Endothelial cell of umbilical vein (primary cell): ENCODE measurements around the gene RETREG3. TPM values are rescaled to one million over a fixed set of nuclear protein-coding genes. Genes with fewer than 3 reads are reported as not detected.

Source experiments
- BruUV-seq: library from RNA; stranded (reverse); fragments of 400-500 nt; replicated peaks from 2 replicates; lab custom pipeline; 2021; lab: Mats Ljungman, UMichigan
- CTCF ChIA-PET: fragments of 300-600, 350-600 bp; sonication (Branson Sonifier 250); formaldehyde crosslinking; loops from one replicate; lab custom pipeline; 2021; ENCODE audit warnings: antibody characterized with exemption, inconsistent platforms; lab: Charles Lee
- POLR2A ChIA-PET: fragments of 300-600, 350-600 bp; sonication (Branson Sonifier 250); formaldehyde crosslinking; loops from one replicate; lab custom pipeline; 2021; ENCODE audit warnings: antibody characterized with exemption, inconsistent platforms; lab: Charles Lee
- DNase-seq: peaks from one replicate; pipeline ENCODE4 v3.0.0-alpha.2; 2011; ENCODE audit warnings: low read depth, low spot score
- FAIRE-seq: peaks from 2 replicates; lab custom pipeline; 2011; peaks lifted over from hg19 to GRCh38; lab: Jason Lieb, UNC
- H2AFZ ChIP-seq: 2 replicates; pipeline ENCODE4 v1.6.0; 2012; ENCODE audit warnings: low read depth, low read length, control low read depth, inconsistent platforms
- H3K27ac ChIP-seq: 2 replicates; pipeline ENCODE4 v1.5.1; 2011; ENCODE audit warnings: low read depth, mild to moderate bottlenecking, control low read depth, low read length, moderate library complexity; ENCODE audit not compliant: insufficient read depth
- H3K27me3 ChIP-seq, 2 experiments: 2 replicates each; pipeline versions ENCODE4 v1.6.0 to v1.6.1; 2011; ENCODE audit warnings: low read length in 2 of 2, mixed read lengths in 1 of 2; ENCODE audit not compliant: control insufficient read depth in 2 of 2, insufficient read depth in 2 of 2
- H3K36me3 ChIP-seq, 2 experiments: 2 replicates in 1 of 2; 3 replicates in 1 of 2; pipeline ENCODE4 v1.5.1; 2011; ENCODE audit warnings: low read length in 2 of 2, mild to moderate bottlenecking in 1 of 2, moderate library complexity in 1 of 2; ENCODE audit not compliant: control insufficient read depth in 2 of 2, insufficient read depth in 2 of 2; ENCODE audit errors: extremely low read depth in 1 of 2
- H3K4me1 ChIP-seq: 3 replicates; pipeline ENCODE4 v1.5.1; 2011; ENCODE audit warnings: mild to moderate bottlenecking, low read length; ENCODE audit not compliant: control insufficient read depth, insufficient read depth; ENCODE audit errors: extremely low read depth
- H3K4me2 ChIP-seq: 2 replicates; pipeline ENCODE4 v1.6.1; 2011; ENCODE audit warnings: low read length, control low read depth, mixed read lengths; ENCODE audit not compliant: insufficient read depth
- H3K4me3 ChIP-seq, 3 experiments: fragments of 200-600 bp in 1 of 3; sonication (generic), shearing (Covaris generic) in 1 of 3; replicated peaks in 1 of 3; 2 replicates each; pipeline ENCODE4 v1.5.1; 2011 to 2016; ENCODE audit warnings: control low read depth in 3 of 3, low read length in 3 of 3, mild to moderate bottlenecking in 2 of 3, inconsistent platforms in 1 of 3, low read depth in 1 of 3, moderate library complexity in 1 of 3; ENCODE audit not compliant: insufficient read depth in 1 of 3
- H3K79me2 ChIP-seq: 2 replicates; pipeline ENCODE4 v1.6.0; 2012; ENCODE audit warnings: low read length, inconsistent platforms; ENCODE audit not compliant: control insufficient read depth, insufficient read depth
- H3K9ac ChIP-seq: replicated peaks from 2 replicates; pipeline ENCODE3; 2011; ENCODE audit warnings: low read length, control low read depth; ENCODE audit not compliant: insufficient read depth; ENCODE audit errors: extremely low read depth
- H3K9me1 ChIP-seq: replicated peaks from 3 replicates; pipeline ENCODE4 v1.6.0; 2011; ENCODE audit warnings: mild to moderate bottlenecking, low read length; ENCODE audit not compliant: control insufficient read depth, insufficient read depth; ENCODE audit errors: extremely low read depth
- H3K9me3 ChIP-seq: replicated peaks from 2 replicates; pipeline ENCODE4 v1.5.1; 2012; ENCODE audit warnings: low read length, inconsistent platforms; ENCODE audit not compliant: control insufficient read depth, insufficient read depth
- H4K20me1 ChIP-seq: replicated peaks from 2 replicates; pipeline ENCODE3; 2011; ENCODE audit warnings: mild to moderate bottlenecking, low read length; ENCODE audit not compliant: control insufficient read depth, insufficient read depth; ENCODE audit errors: extremely low read depth
- EZH2 ChIP-seq: IDR thresholded peaks from 2 replicates; pipeline ENCODE4 v1.6.1; 2012; ENCODE audit warnings: borderline replicate concordance, low read depth, mild to moderate bottlenecking, moderate library complexity, low read length, inconsistent platforms; ENCODE audit not compliant: severe bottlenecking
- FOS ChIP-seq: IDR thresholded peaks from 2 replicates; pipeline ENCODE4 v1.6.1; 2011; ENCODE audit warnings: mild to moderate bottlenecking, low read length, moderate library complexity, borderline replicate concordance; ENCODE audit not compliant: insufficient read depth
- GATA2 ChIP-seq: IDR thresholded peaks from 2 replicates; pipeline ENCODE4 v1.7.0; 2011; ENCODE audit warnings: low read depth, mild to moderate bottlenecking, moderate library complexity, mixed read lengths, low read length; ENCODE audit not compliant: insufficient read length, insufficient read depth
- JUN ChIP-seq: IDR thresholded peaks from 2 replicates; pipeline ENCODE4 v1.6.1; 2011; ENCODE audit warnings: borderline replicate concordance, low read depth; ENCODE audit not compliant: insufficient read length, insufficient read depth
- MYC ChIP-seq: IDR thresholded peaks from one replicate; pipeline ENCODE4 v1.6.1; 2011; ENCODE audit warnings: mild to moderate bottlenecking, low read depth, low read length
- POLR2A ChIP-seq: IDR thresholded peaks from 2 replicates; pipeline ENCODE4 v1.6.1; 2012; ENCODE audit warnings: low read depth, mild to moderate bottlenecking, control low read depth, low read length
- POLR2AphosphoS5 ChIP-seq: IDR thresholded peaks from 2 replicates; pipeline ENCODE4 v1.6.1; 2012; ENCODE audit warnings: low read depth, mild to moderate bottlenecking, control low read depth, low read length, moderate library complexity; ENCODE audit not compliant: insufficient read depth
- dilution Hi-C: fragments of 300-500 bp; cut with MboI; formaldehyde crosslinking; loops from one replicate; pipeline ENCODE4 v1.15.0; 2019; ENCODE audit warnings: low sequenced_read_pairs; ENCODE audit not compliant: extremely low pct_ligation_motif_present
- intact Hi-C: fragments of 100-400 bp; cut with micrococcal nuclease; formaldehyde crosslinking; loops from one replicate; pipeline ENCODE4 v1.10.0; 2022
- polyA plus RNA-seq, 4 experiments: library from polyadenylated mRNA; depleted of rRNA in 3 of 4; stranded (reverse) in 3 of 4; unstranded in 1 of 4; fragments of >200 nt; gene quantifications; 2 replicates each; pipeline versions ENCODE4 v1.2.1 to v1.2.3, GENCODE V29; 2011 to 2012; ENCODE audit warnings: missing spikeins in 1 of 4
- total RNA-seq: library from RNA; stranded (reverse); gene quantifications from 2 replicates; pipeline ENCODE4 v1.2.3, GENCODE V29; 2021
- TF ChIP-seq, protein P1 (sequence below), 2 donors: IDR thresholded peaks; 1 replicate in 1 of 2; 2 replicates in 1 of 2; pipeline ENCODE4 v1.5.1; 2011; ENCODE audit warnings: low read length in 2 of 2, mild to moderate bottlenecking in 2 of 2, moderate library complexity in 2 of 2, control low read depth in 1 of 2, inconsistent platforms in 1 of 2, low read depth in 1 of 2; ENCODE audit not compliant: insufficient read depth in 1 of 2; ENCODE audit errors: extremely low read depth in 1 of 2
- TF ChIP-seq, protein P2 (sequence below): IDR thresholded peaks from 2 replicates; pipeline ENCODE4 v1.6.1; 2011; ENCODE audit not compliant: insufficient read depth, insufficient read length

The RETREG3 gene
- total and polyA plus RNA-seq, 2 donors (not counting 3 experiments of a cell fraction or from before 2014, with no cell fraction given), result 36.2 to 53.4 TPM

DNA sequence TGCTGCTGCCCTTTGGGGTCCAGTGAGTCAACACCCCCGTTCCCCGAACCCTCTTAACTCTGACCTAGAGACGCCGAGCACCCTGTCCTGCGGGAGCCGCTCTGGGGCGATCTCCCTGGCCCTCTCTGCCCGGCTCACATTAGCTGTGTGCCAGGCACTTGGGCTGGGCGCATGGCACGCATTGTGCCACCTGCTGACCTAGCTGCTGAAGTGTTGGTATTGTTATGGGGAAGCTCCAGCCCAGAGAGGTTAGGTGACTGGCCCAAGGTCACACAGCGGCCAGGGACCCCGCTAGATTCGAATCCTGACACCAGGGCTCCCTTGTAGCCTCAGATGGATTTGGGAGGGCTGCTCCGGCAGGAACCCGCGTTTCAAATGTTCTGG is 55.3 kb downstream of the RETREG3 start:
- Histone ChIP-seq H4K20me1 (no peaks in the 10 kb centered on the region), H3K27me3 (no peaks in the 10 kb centered on the region), H3K9me3 (no peaks in the 10 kb centered on the region), H3K79me2 (peaks cover 17% of the 10 kb centered on the region), H3K27ac (peak overlapping the region; percentile 77), H3K4me2 (peak overlapping the region; percentile 58), H3K4me1 (peaks cover 14% of the 10 kb centered on the region), H3K36me3 (no peaks in the 10 kb centered on the region), H3K4me3 (peak overlapping the region; percentile 51 to 65 (median 52)), H3K9me1 (no peaks in the 10 kb centered on the region), H2AFZ (no peak overlapping the region), H3K9ac (peak overlapping the region; percentile 92)
- no peak for TF ChIP-seq POLR2A
- no peak for TF ChIP-seq GATA2
- no peak for TF ChIP-seq FOS
- TF ChIP-seq, protein P1, sequence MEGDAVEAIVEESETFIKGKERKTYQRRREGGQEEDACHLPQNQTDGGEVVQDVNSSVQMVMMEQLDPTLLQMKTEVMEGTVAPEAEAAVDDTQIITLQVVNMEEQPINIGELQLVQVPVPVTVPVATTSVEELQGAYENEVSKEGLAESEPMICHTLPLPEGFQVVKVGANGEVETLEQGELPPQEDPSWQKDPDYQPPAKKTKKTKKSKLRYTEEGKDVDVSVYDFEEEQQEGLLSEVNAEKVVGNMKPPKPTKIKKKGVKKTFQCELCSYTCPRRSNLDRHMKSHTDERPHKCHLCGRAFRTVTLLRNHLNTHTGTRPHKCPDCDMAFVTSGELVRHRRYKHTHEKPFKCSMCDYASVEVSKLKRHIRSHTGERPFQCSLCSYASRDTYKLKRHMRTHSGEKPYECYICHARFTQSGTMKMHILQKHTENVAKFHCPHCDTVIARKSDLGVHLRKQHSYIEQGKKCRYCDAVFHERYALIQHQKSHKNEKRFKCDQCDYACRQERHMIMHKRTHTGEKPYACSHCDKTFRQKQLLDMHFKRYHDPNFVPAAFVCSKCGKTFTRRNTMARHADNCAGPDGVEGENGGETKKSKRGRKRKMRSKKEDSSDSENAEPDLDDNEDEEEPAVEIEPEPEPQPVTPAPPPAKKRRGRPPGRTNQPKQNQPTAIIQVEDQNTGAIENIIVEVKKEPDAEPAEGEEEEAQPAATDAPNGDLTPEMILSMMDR (IDR thresholded peaks at IDR 0.05; ENCODE audit: extremely low read depth in 1 of 2, insufficient read depth in 1 of 2, low read depth in 1 of 2, low read length in 2 of 2), result no peak
- TF ChIP-seq EZH2, result no peak
- TF ChIP-seq MYC, result no peak
- no peak for TF ChIP-seq POLR2AphosphoS5
- TF ChIP-seq JUN, result no peak
- TF ChIP-seq, protein P2, sequence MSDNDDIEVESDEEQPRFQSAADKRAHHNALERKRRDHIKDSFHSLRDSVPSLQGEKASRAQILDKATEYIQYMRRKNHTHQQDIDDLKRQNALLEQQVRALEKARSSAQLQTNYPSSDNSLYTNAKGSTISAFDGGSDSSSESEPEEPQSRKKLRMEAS, result no peak
- dilution Hi-C loops, result no loop called here
- POLR2A ChIA-PET, result no interaction called here
- CTCF ChIA-PET, result interaction anchor here (1.0 to 1.7 kb wide), 6 partner anchors 17 to 332 kb away, joined by 3 to 11 read pairs (median 4); partner anchors contain the start of genes NAGLU and PSMC3IP
- FAIRE-seq (no peak), DNase-seq (no peak)
- no TSS peak for BruUV-seq
- intact Hi-C loops, result loop anchor here (2.0 kb wide), 1 partner anchor 17 kb away; the partner anchor contains the start of gene NAGLU
